Breast epithelium (tissue), 4 donors: ENCODE data around the gene SREBF1. TPM values are rescaled to one million over a fixed set of nuclear protein-coding genes. Genes with fewer than 3 reads are reported as not detected.
A peak's percentile ranks its signal among the peaks of the same experiment; 100 is the strongest.

Experiments
- DNase-seq, 2 donors: peaks; one replicate each; pipeline ENCODE4 v3.0.0-alpha.2; 2019; ENCODE audit warnings: low spot score in 2 of 2
- H3K27ac ChIP-seq, 2 donors: fragments of 200-600 bp; sonication (generic) in 1 of 2; one replicate each; pipeline ENCODE4 v1.5.1; 2016 to 2019; ENCODE audit warnings: mild to moderate bottlenecking in 1 of 2
- H3K27me3 ChIP-seq, 2 donors: fragments of 200-600 bp; sonication (generic) in 1 of 2; one replicate each; pipeline versions ENCODE4 v1.5.1 to v1.6.0; 2017 to 2019; ENCODE audit warnings: control low read depth in 1 of 2, mild to moderate bottlenecking in 1 of 2
- H3K36me3 ChIP-seq: fragments of 200-600 bp; one replicate; pipeline ENCODE4 v1.5.1; 2019
- H3K4me1 ChIP-seq, 2 donors: fragments of 200-600 bp; sonication (generic); one replicate each; pipeline ENCODE4 v1.5.1; 2016 to 2019; ENCODE audit warnings: control low read depth in 1 of 2
- H3K4me3 ChIP-seq, 3 donors: fragments of 200-600 bp; sonication (generic); 1 replicate in 2 of 3; 2 replicates in 1 of 3; pipeline ENCODE4 v1.5.1; 2016 to 2019; ENCODE audit warnings: mild to moderate bottlenecking in 3 of 3, moderate library complexity in 2 of 3
- H3K9me3 ChIP-seq, 2 donors: fragments of 200-600 bp; sonication (generic) in 1 of 2; one replicate each; pipeline ENCODE4 v1.5.1; 2016 to 2019; ENCODE audit warnings: control low read depth in 1 of 2
- POLR2A ChIP-seq: fragments of 450-650 bp; IDR thresholded peaks from one replicate; pipeline ENCODE4 v1.6.1; 2016; ENCODE audit warnings: antibody characterized with exemption, mild to moderate bottlenecking, moderate library complexity
- POLR2AphosphoS5 ChIP-seq, 3 donors: sonication (generic); formaldehyde crosslinking; IDR thresholded peaks; one replicate each; pipeline ENCODE4 v1.6.1; 2017; ENCODE audit warnings: antibody characterized with exemption in 3 of 3
- intact Hi-C: fragments of 100-400 bp; cut with DNase I; formaldehyde crosslinking; loops from one replicate; pipeline ENCODE4 v1.15.1; 2023; ENCODE audit warnings: low total_unique reads
- total RNA-seq, 3 donors: library from RNA; depleted of rRNA; stranded (reverse); fragments of >200 nt; gene quantifications; one replicate each; pipeline ENCODE4 v1.1.0, GENCODE V29; 2016
- TF ChIP-seq, protein P1 (sequence below), 3 donors: fragments of 450-650 bp; IDR thresholded peaks; one replicate each; pipeline ENCODE4 v1.5.1; 2016 to 2017; ENCODE audit warnings: antibody characterized with exemption in 3 of 3, mild to moderate bottlenecking in 3 of 3, moderate library complexity in 3 of 3

SREBF1 gene
- total RNA-seq, 3 donors from 2014 or later, result 39.0 to 119 (median 81.3) TPM

DNA sequence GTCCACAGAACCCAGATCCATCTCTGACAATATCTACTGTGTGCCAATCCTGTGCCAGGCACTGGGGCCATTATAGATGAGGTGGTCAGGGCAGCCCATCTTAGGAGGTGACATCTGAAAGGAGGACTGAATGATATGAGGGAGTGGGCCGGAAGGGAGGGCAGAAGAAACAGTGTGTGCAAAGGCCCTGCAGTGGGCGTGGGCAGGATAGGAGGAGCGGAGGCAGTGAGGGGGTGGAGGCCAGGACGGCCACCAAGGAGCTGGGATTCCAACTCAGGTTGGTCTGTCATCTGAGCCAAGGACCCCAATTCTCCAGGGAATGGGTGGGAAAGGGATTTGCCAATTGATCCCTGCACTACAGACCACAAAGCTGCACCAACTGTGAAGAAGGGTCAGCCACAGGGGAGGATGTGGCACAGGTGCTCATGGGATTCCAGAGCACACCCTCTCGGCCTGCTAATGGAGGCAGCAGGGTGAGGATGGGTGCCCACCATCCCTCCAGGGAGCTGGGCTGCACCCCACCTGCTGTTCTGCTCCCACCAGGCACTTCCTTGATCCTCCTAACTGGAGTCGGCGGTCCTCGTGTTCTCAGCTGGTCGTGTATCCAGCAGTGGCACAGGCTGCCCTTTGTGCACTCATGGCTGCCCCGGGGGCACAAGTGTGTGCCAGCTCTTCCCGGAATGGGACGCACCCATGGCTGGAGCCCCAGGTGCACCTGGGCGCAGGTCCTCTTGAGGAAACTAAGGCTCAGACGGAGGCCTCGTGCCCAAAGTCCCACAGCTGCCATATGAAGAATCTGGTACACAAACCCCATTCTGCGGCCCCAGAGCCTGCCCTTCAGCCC, 9.6 kb downstream of the SREBF1 start:
- H3K9me3 ChIP-seq, result no peaks in the 10 kb centered on the region
- peak overlapping the region; percentile 84 to 85 for H3K27ac ChIP-seq
- peak; percentile 72 to 88 for DNase-seq
- TF ChIP-seq POLR2AphosphoS5 (IDR thresholded peaks at IDR 0.05) (no peak), POLR2A (no peak)
- TF ChIP-seq, protein P1, sequence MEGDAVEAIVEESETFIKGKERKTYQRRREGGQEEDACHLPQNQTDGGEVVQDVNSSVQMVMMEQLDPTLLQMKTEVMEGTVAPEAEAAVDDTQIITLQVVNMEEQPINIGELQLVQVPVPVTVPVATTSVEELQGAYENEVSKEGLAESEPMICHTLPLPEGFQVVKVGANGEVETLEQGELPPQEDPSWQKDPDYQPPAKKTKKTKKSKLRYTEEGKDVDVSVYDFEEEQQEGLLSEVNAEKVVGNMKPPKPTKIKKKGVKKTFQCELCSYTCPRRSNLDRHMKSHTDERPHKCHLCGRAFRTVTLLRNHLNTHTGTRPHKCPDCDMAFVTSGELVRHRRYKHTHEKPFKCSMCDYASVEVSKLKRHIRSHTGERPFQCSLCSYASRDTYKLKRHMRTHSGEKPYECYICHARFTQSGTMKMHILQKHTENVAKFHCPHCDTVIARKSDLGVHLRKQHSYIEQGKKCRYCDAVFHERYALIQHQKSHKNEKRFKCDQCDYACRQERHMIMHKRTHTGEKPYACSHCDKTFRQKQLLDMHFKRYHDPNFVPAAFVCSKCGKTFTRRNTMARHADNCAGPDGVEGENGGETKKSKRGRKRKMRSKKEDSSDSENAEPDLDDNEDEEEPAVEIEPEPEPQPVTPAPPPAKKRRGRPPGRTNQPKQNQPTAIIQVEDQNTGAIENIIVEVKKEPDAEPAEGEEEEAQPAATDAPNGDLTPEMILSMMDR (IDR thresholded peaks at IDR 0.05), result no peak
- no peaks in the 10 kb centered on the region for H3K27me3 ChIP-seq
- intact Hi-C loops, result no loop called here
- no peak overlapping the region for H3K4me3 ChIP-seq
- H3K36me3 ChIP-seq, result no peaks in the 10 kb centered on the region
- peaks cover 17 to 61% of the 10 kb centered on the region in 2 donors for H3K4me1 ChIP-seq

DNA sequence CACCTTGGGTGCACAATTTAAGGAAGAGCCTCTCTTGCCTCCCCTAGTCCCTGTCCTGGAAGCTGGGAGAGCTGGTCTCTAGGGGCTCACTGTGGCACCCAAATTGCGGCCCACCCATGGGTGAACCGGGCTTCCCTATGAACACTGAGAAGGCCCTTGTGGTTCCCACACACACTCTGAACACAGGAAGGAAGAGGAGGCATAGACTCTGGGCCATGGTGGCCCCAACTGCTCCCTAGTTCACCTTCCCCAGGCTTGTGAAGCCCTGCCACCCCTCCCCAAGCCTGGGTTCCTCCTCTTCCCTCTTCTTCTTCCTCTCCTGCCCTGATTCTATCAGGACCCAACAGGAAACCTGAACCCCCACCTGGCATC, 10.5 kb downstream of the SREBF1 start:
- Histone ChIP-seq H3K9me3 (no peaks in the 10 kb centered on the region), H3K36me3 (no peaks in the 10 kb centered on the region), H3K4me3 (no peak overlapping the region), H3K4me1 (peaks cover 17 to 57% of the 10 kb centered on the region in 2 donors), H3K27me3 (no peaks in the 10 kb centered on the region), H3K27ac (peak overlapping the region; percentile 84 to 85)
- TF ChIP-seq POLR2AphosphoS5 (IDR thresholded peaks at IDR 0.05) (no peak), POLR2A (no peak)
- TF ChIP-seq, protein P1 (IDR thresholded peaks at IDR 0.05), result no peak
- intact Hi-C loops, result no loop called here
- DNase-seq, result no peak

DNA sequence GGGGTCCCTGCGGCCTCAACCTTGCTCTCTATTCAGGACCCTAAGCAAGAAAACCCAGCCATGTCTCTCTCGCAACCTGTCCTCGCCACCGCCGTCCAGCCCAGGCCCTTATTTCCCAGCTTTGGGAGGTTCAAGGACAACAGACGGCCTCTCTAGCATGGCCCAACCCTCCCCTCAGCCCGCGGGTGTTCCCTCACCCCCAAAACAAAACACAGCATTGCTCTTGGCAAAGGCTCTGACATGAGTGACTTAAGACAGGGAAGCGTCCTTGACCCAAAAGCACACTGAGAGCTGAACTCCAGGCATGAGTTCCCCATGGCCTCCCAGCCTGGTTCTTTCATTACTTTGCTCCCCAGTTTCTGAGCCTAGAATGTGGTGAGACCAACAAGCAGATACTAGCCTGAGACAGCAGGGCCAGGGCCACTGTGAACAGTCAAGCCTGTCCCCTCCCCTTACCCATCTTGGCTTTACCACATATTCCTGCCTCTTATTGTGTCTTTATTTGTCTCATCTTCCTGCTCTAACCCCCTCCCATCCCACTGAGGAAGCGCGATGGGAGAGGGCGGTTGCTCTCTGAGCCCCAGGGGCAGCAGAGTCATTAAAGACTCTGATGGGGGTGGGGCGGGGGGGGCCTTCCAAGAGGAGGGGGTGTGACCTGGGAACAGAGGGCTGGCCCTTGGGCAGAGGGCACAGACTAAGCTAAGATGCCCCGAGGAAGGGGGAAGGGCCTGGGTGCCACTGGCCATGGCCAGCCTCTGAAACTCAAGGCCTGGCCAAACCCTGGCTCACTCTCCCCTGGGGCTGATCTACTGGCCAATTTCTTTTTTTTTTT, 11.8 kb downstream of the SREBF1 start:
- intact Hi-C loops, result no loop called here
- H3K9me3 ChIP-seq, result no peaks in the 10 kb centered on the region
- H3K36me3 ChIP-seq, result no peaks in the 10 kb centered on the region
- DNase-seq, result no peak
- no peaks in the 10 kb centered on the region for H3K27me3 ChIP-seq
- peaks cover 17 to 51% of the 10 kb centered on the region in 2 donors for H3K4me1 ChIP-seq
- peak overlapping the region in 1 of 3 donors; percentile 80 for H3K4me3 ChIP-seq
- TF ChIP-seq, protein P1 (IDR thresholded peaks at IDR 0.05), result no peak
- TF ChIP-seq POLR2AphosphoS5 (IDR thresholded peaks at IDR 0.05), result no peak
- no peak for TF ChIP-seq POLR2A
- peak overlapping the region; percentile 84 to 92 for H3K27ac ChIP-seq

DNA sequence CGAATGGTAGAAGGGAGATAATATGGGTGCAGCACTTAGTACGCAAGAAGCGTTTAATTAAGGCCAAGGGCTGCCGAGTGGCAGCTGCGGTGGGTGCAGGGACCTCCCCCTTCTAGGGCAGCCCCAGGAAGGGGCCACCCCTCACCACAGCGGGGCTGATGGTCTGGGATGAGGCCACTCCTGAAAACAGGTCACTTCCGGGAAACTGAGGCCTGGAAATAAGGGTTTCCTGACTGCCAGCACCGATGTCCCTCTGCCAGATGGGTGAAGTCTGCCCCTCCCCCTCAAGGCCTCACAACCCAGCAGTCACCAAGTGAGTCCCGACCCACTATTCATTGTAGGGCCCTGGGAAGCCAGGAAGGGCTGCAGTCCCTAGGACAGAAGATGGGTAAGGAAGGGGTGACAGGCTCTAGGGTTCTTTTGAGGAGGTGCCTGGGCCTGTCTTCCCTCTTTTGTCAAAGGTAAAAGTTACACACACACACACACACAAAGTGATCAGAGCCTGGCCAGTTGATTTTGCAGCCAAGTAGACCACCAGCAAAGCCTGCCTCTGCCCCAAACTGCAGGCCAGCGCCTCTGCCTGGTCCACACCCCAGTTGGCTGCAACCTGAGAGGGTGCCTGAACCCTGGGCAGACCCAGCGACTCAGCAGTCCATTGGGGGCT, 12.5 kb downstream of the SREBF1 start:
- intact Hi-C loops, result no loop called here
- no peak for DNase-seq
- no peaks in the 10 kb centered on the region for H3K36me3 ChIP-seq
- peaks cover 17 to 55% of the 10 kb centered on the region in 2 donors for H3K4me1 ChIP-seq
- no peaks in the 10 kb centered on the region for H3K9me3 ChIP-seq
- no peaks in the 10 kb centered on the region for H3K27me3 ChIP-seq
- peak in 1 of 3 donors; percentile 6 for TF ChIP-seq POLR2AphosphoS5 (IDR thresholded peaks at IDR 0.05)
- TF ChIP-seq, protein P1 (IDR thresholded peaks at IDR 0.05), result no peak
- peak overlapping the region; percentile 84 to 92 for H3K27ac ChIP-seq
- H3K4me3 ChIP-seq, result peak overlapping the region; percentile 40 to 80 (median 51)
